Keratinocyte (primary cell): ENCODE results near the gene BRF1. TPM values are rescaled to one million over a fixed set of nuclear protein-coding genes. Genes with fewer than 3 reads are reported as not detected.

ENCODE experiments used
- DNase-seq: peaks from one replicate; pipeline ENCODE4 v3.0.0-alpha.2; 2011; ENCODE audit warnings: low read depth, missing footprints, low spot score
- FAIRE-seq: peaks from 2 replicates; lab custom pipeline; 2011; peaks lifted over from hg19 to GRCh38; lab: Jason Lieb, UNC
- H2AFZ ChIP-seq: 2 replicates; pipeline ENCODE4 v1.6.0; 2012; ENCODE audit warnings: low read length, control low read depth, inconsistent platforms; ENCODE audit not compliant: control insufficient read depth
- H3K27ac ChIP-seq: 2 replicates; pipeline ENCODE4 v1.5.1; 2011; ENCODE audit warnings: low read length; ENCODE audit not compliant: control insufficient read depth, insufficient read depth
- H3K27me3 ChIP-seq: 3 replicates; pipeline ENCODE4 v1.6.0; 2011; ENCODE audit warnings: low read length; ENCODE audit not compliant: control insufficient read depth, insufficient read depth; ENCODE audit errors: extremely low read depth
- H3K36me3 ChIP-seq, 2 experiments: 2 replicates in 1 of 2; 3 replicates in 1 of 2; pipeline ENCODE4 v1.5.1; 2011; ENCODE audit warnings: low read length in 2 of 2, mild to moderate bottlenecking in 1 of 2; ENCODE audit not compliant: control insufficient read depth in 2 of 2, insufficient read depth in 2 of 2; ENCODE audit errors: extremely low read depth in 1 of 2
- H3K4me1 ChIP-seq: 3 replicates; pipeline ENCODE4 v1.5.1; 2011; ENCODE audit warnings: low read length; ENCODE audit not compliant: control insufficient read depth, insufficient read depth; ENCODE audit errors: extremely low read depth
- H3K4me2 ChIP-seq: 3 replicates; pipeline ENCODE4 v1.6.0; 2011; ENCODE audit warnings: low read depth, low read length; ENCODE audit not compliant: control insufficient read depth, insufficient read depth; ENCODE audit errors: extremely low read depth
- H3K4me3 ChIP-seq, 3 experiments: fragments of 200-600 bp in 1 of 3; sonication (generic) in 1 of 3; 2 replicates in 2 of 3; 3 replicates in 1 of 3; pipeline ENCODE4 v1.5.1; 2011 to 2016; ENCODE audit warnings: low read length in 3 of 3, mild to moderate bottlenecking in 3 of 3, control low read depth in 2 of 3, inconsistent platforms in 1 of 3, low read depth in 1 of 3, mixed read lengths in 1 of 3, mixed run types in 1 of 3, moderate library complexity in 1 of 3; ENCODE audit not compliant: control insufficient read depth in 2 of 3, insufficient read depth in 2 of 3; ENCODE audit errors: extremely low read depth in 1 of 3
- H3K79me2 ChIP-seq: 2 replicates; pipeline ENCODE4 v1.6.0; 2012; ENCODE audit warnings: low read length; ENCODE audit not compliant: control insufficient read depth, insufficient read depth
- H3K9ac ChIP-seq: 3 replicates; pipeline ENCODE4 v1.6.0; 2011; ENCODE audit warnings: low read length; ENCODE audit not compliant: control insufficient read depth, insufficient read depth; ENCODE audit errors: extremely low read depth
- H3K9me1 ChIP-seq: 3 replicates; pipeline ENCODE4 v1.6.0; 2011; ENCODE audit warnings: low read length; ENCODE audit not compliant: control insufficient read depth, insufficient read depth; ENCODE audit errors: extremely low read depth
- H3K9me3 ChIP-seq: 2 replicates; pipeline ENCODE4 v1.5.1; 2012; ENCODE audit warnings: low read depth, low read length; ENCODE audit not compliant: control insufficient read depth
- H4K20me1 ChIP-seq: 3 replicates; pipeline ENCODE4 v1.6.0; 2011; ENCODE audit warnings: low read length; ENCODE audit not compliant: control insufficient read depth, insufficient read depth; ENCODE audit errors: extremely low read depth
- EZH2 ChIP-seq: IDR thresholded peaks from one replicate; pipeline ENCODE4 v1.6.1; 2012; ENCODE audit warnings: inconsistent platforms, mild to moderate bottlenecking, low read length, moderate library complexity
- dilution Hi-C: fragments of 300-500 bp; cut with MboI; formaldehyde crosslinking; loops from one replicate; pipeline ENCODE4 v1.7.0; 2020; ENCODE audit warnings: low sequenced_read_pairs; ENCODE audit not compliant: extremely low pct_ligation_motif_present
- polyA plus RNA-seq, 5 experiments: library from polyadenylated mRNA; depleted of rRNA in 3 of 5; stranded (reverse) in 3 of 5; stranded (forward) in 1 of 5; unstranded in 1 of 5; fragments of >200 nt; gene quantifications; 1 replicate in 1 of 5; 2 replicates in 3 of 5; 3 replicates in 1 of 5; pipeline versions ENCODE4 v1.2.1 to v1.2.3, GENCODE V29; 2011 to 2012; ENCODE audit warnings: missing spikeins in 2 of 5, low read depth in 1 of 5, low replicate concordance in 1 of 5
- TF ChIP-seq, protein P1 (sequence below), 3 experiments: IDR thresholded peaks in 1 of 3; conservative IDR thresholded peaks in 1 of 3; optimal IDR thresholded peaks in 1 of 3; 2 replicates in 2 of 3; 3 replicates in 1 of 3; pipeline versions ENCODE3 to v1.5.1; 2011; ENCODE audit warnings: low read length in 3 of 3, mild to moderate bottlenecking in 3 of 3, moderate library complexity in 2 of 3, control low read depth in 1 of 3, inconsistent platforms in 1 of 3; ENCODE audit not compliant: insufficient read depth in 2 of 3; ENCODE audit errors: extremely low read depth in 1 of 3

Gene BRF1
- polyA plus RNA-seq, 1 donor (not counting 4 experiments of a cell fraction or from before 2014, with no cell fraction given): 6.5 TPM

DNA sequence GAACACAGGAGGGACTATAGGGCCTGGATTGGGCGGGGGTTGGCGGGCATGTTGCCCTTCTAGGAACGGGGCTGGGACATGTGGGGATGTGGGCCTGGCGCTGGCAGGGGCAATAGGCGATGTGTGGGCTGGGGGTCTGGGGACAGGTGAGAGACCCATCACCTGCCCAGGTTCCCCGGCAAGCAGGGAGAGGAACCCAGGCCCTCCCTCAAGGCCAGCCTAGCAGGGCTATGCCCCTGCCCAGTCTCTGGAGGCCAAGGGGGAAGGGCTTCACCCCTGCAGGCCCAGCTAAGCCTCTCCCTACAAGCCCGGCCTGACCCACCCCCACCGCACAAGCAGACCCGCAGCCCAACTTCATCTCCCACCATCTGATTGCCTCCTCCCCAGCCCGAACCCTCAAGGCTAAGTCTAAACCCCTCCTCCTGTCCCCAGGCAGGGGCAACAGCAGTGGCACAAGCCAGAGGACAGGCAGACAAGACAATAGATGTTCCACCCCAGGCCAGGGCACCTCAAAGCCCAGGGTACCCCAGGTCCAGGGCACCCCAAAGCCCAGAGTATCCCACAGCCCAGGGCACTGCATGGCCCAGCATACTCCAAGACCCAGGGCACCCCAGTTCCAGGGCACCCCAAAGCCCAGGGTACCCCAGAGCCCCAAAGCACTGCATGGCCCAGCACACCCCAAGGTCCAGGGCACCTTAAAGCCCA is 138.7 kb downstream of the BRF1 start:
- Histone ChIP-seq H3K4me1 (peaks cover 39% of the 10 kb centered on the region), H3K9ac (no peak overlapping the region), H2AFZ (no peak overlapping the region), H3K4me3 (no peak overlapping the region), H3K4me2 (no peak overlapping the region), H3K9me1 (peaks cover 6% of the 10 kb centered on the region), H3K27ac (no peak overlapping the region), H3K9me3 (no peaks in the 10 kb centered on the region), H3K79me2 (peaks cover 91% of the 10 kb centered on the region), H3K27me3 (no peaks in the 10 kb centered on the region), H3K36me3 (peaks cover 5 to 9% of the 10 kb centered on the region in 2 experiments), H4K20me1 (peaks cover 44% of the 10 kb centered on the region)
- FAIRE-seq (no peak), DNase-seq (no peak)
- dilution Hi-C loops: no loop called here
- no peak for TF ChIP-seq EZH2
- TF ChIP-seq, protein P1, sequence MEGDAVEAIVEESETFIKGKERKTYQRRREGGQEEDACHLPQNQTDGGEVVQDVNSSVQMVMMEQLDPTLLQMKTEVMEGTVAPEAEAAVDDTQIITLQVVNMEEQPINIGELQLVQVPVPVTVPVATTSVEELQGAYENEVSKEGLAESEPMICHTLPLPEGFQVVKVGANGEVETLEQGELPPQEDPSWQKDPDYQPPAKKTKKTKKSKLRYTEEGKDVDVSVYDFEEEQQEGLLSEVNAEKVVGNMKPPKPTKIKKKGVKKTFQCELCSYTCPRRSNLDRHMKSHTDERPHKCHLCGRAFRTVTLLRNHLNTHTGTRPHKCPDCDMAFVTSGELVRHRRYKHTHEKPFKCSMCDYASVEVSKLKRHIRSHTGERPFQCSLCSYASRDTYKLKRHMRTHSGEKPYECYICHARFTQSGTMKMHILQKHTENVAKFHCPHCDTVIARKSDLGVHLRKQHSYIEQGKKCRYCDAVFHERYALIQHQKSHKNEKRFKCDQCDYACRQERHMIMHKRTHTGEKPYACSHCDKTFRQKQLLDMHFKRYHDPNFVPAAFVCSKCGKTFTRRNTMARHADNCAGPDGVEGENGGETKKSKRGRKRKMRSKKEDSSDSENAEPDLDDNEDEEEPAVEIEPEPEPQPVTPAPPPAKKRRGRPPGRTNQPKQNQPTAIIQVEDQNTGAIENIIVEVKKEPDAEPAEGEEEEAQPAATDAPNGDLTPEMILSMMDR (optimal IDR thresholded peaks at IDR 0.05 in 1 of 3, IDR thresholded peaks at IDR 0.05 in 1 of 3, conservative IDR thresholded peaks at IDR 0.05 in 1 of 3; ENCODE audit: extremely low read depth in 1 of 3, insufficient read depth in 2 of 3, low read length in 3 of 3): no peak

DNA sequence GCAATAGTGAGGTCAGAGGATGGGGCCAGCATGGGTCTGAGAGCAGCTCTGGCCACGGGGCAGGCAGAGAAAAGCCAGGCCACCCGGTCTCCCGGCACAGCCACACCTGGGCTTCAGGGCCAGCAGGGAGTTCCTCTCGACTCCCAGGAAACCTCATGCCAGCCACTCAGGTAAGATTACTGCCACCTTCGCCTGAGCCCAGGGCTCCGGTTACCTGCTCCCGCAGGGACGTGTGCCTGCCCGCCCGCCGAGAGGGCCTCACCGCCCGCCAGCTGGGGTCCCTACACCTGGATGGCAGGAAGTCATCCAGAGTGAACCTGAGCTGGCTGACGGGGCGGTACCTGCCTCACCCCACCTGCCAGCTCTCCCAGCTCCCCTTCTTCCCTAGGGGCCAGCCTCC is 139.5 kb downstream of the BRF1 start:
- Histone ChIP-seq H3K27ac (no peak overlapping the region), H2AFZ (no peak overlapping the region), H3K79me2 (peaks cover 92% of the 10 kb centered on the region), H3K4me2 (peak overlapping the region; percentile 37), H3K9me1 (peaks cover 6% of the 10 kb centered on the region), H3K9me3 (no peaks in the 10 kb centered on the region), H3K9ac (no peak overlapping the region), H3K36me3 (peaks cover 5 to 6% of the 10 kb centered on the region in 2 experiments), H3K4me1 (peaks cover 31% of the 10 kb centered on the region), H4K20me1 (peaks cover 48% of the 10 kb centered on the region), H3K4me3 (peak overlapping the region in 1 of 3 experiments; percentile 26), H3K27me3 (no peaks in the 10 kb centered on the region)
- TF ChIP-seq, protein P1 (optimal IDR thresholded peaks at IDR 0.05 in 1 of 3, IDR thresholded peaks at IDR 0.05 in 1 of 3, conservative IDR thresholded peaks at IDR 0.05 in 1 of 3; ENCODE audit: extremely low read depth in 1 of 3, insufficient read depth in 2 of 3, low read length in 3 of 3): no peak
- TF ChIP-seq EZH2: no peak
- FAIRE-seq: no peak
- dilution Hi-C loops: no loop called here
- no peak for DNase-seq
